ENCODE results near the gene PEX16. TPM values are rescaled to one million over a fixed set of nuclear protein-coding genes. Genes with fewer than 3 reads are reported as not detected.
A peak's percentile ranks its signal among the peaks of the same experiment; 100 is the strongest.

Gene PEX16
- total RNA-seq, 4 donors from 2014 or later, result 18.3 to 25.5 (median 22.1) TPM

DNA sequence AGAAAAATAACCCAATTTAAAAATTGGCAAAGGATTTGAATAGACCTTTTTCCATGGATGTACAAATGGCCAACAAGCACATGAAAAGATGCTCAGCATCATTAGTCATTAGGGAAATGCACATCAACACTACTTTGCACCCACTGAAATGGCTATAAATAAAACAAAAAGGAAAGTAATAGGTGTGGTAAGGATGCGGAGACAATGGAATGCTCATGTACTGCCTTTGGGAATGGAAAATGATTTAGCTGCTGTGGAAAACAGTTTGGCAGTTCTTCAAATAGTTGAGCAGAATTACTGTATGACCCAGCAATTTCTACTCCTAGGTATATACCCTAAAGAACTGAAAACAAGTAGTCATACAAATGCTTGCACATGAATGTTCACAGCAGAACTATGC is 42.2 kb upstream of the PEX16 start:
- H3K27ac ChIP-seq, result peak overlapping the region in 1 of 4 donors; percentile 0
- peaks cover 0 to 63% (median 0%) of the 10 kb centered on the region in 3 donors for H3K36me3 ChIP-seq
- TF ChIP-seq POLR2A (IDR thresholded peaks at IDR 0.05), result no peak
- TF ChIP-seq, protein P1, sequence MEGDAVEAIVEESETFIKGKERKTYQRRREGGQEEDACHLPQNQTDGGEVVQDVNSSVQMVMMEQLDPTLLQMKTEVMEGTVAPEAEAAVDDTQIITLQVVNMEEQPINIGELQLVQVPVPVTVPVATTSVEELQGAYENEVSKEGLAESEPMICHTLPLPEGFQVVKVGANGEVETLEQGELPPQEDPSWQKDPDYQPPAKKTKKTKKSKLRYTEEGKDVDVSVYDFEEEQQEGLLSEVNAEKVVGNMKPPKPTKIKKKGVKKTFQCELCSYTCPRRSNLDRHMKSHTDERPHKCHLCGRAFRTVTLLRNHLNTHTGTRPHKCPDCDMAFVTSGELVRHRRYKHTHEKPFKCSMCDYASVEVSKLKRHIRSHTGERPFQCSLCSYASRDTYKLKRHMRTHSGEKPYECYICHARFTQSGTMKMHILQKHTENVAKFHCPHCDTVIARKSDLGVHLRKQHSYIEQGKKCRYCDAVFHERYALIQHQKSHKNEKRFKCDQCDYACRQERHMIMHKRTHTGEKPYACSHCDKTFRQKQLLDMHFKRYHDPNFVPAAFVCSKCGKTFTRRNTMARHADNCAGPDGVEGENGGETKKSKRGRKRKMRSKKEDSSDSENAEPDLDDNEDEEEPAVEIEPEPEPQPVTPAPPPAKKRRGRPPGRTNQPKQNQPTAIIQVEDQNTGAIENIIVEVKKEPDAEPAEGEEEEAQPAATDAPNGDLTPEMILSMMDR (IDR thresholded peaks at IDR 0.05), result no peak
- H3K9me3 ChIP-seq, result no peaks in the 10 kb centered on the region
- WGBS, 2 donors, result 68 to 76% methylated on average over 1 of the region's 1 CpG
- no peaks in the 10 kb centered on the region for H3K27me3 ChIP-seq
- intact Hi-C loops (cut with DNase I), result no loop called here
- DNase-seq, result no peak
- peaks cover 0 to 5% (median 0%) of the 10 kb centered on the region in 3 donors for H3K4me1 ChIP-seq
- H3K4me3 ChIP-seq, result no peak overlapping the region

DNA sequence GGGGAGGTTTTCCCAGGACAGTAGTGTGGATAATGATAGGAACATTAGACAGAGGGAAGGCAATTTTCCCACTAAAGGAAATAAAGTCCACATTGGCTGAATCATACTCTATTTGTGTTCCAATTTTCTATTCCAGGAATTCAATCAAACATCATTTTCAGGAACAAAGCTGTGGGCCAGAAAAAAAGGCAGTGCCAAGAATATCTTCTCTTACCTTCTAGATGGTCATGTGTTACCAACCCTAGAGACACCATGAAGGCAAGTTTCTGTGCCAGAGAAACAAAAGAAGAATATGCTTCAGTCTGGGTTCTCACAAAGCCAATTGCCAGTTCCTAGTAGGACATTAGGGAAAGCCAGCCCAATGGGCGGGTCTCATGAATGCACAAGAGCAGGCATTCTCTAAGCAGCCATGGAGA is 32.3 kb upstream of the PEX16 start:
- peaks cover 25 to 97% (median 26%) of the 10 kb centered on the region in 3 donors for H3K36me3 ChIP-seq
- intact Hi-C loops (cut with DNase I), result no loop called here

DNA sequence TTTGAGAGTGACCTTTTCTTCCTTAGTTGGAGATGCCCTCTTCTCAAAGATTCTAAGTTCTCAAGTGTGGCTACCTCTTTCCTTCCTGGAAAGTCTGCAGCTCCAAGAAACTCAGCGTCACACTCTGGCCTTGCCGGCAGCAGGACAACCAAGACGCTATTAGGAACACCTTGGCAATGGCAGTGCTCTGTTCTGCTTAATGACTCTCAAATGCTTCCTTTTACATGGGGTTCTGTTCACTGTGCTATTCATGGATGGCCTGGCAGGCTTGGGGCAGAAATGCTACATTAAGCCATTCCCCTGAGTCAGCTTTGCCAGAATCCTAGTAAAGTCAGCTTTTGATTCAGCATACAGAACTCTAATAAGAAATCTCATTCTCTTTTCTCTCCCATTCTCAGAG is 30.7 kb upstream of the PEX16 start:
- intact Hi-C loops (cut with DNase I), result no loop called here
- Histone ChIP-seq H3K27ac (no peak overlapping the region), H3K4me1 (peaks cover 0 to 6% (median 0%) of the 10 kb centered on the region in 3 donors), H3K9me3 (no peaks in the 10 kb centered on the region), H3K4me3 (no peak overlapping the region), H3K27me3 (no peaks in the 10 kb centered on the region), H3K36me3 (peaks cover 26 to 99% (median 27%) of the 10 kb centered on the region in 3 donors)
- no peak for TF ChIP-seq POLR2A (IDR thresholded peaks at IDR 0.05)
- TF ChIP-seq, protein P1 (IDR thresholded peaks at IDR 0.05), result no peak
- WGBS, 2 donors, result 91 to 100% methylated on average over 3 of the region's 3 CpGs
- DNase-seq, result no peak

More for the DNA sequence above, 32.3 kb upstream of the PEX16 start:
- Histone ChIP-seq H3K27ac (no peak overlapping the region), H3K9me3 (no peaks in the 10 kb centered on the region), H3K4me1 (peaks cover 0 to 6% (median 0%) of the 10 kb centered on the region in 3 donors), H3K27me3 (no peaks in the 10 kb centered on the region), H3K4me3 (no peak overlapping the region)
- TF ChIP-seq, protein P1 (IDR thresholded peaks at IDR 0.05), result no peak
- no peak for TF ChIP-seq POLR2A (IDR thresholded peaks at IDR 0.05)
- DNase-seq, result no peak
- WGBS, 2 donors, result 83 to 100% methylated on average over 1 of the region's 1 CpG

DNA sequence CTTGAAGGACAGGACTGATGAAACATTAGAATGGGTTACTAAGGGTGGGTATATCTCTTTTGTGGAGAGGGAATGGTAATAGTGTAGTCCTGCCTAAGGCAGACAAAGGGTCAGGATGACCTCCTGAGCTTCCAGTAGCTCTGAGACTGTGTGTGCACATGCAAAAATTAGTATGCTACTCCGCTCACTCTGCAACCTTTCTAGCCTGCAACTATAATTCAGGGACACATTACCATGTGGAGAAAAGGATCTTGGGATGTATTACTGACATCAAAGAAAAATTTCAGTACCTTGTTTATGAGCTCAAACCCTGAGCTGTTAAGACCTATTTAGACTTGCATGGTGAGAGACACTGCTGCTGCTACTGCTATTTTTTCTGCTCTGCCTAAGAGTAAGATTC is 30.2 kb upstream of the PEX16 start:
- no peak for DNase-seq
- Histone ChIP-seq H3K36me3 (peaks cover 26 to 99% (median 27%) of the 10 kb centered on the region in 3 donors), H3K9me3 (no peaks in the 10 kb centered on the region), H3K4me1 (peaks cover 0 to 6% (median 0%) of the 10 kb centered on the region in 3 donors), H3K27me3 (no peaks in the 10 kb centered on the region), H3K4me3 (no peak overlapping the region), H3K27ac (no peak overlapping the region)
- no peak for TF ChIP-seq POLR2A (IDR thresholded peaks at IDR 0.05)
- TF ChIP-seq, protein P1 (IDR thresholded peaks at IDR 0.05), result no peak
- WGBS, 2 donors, result 75 to 100% methylated on average over 1 of the region's 1 CpG
- intact Hi-C loops (cut with DNase I), result no loop called here

DNA sequence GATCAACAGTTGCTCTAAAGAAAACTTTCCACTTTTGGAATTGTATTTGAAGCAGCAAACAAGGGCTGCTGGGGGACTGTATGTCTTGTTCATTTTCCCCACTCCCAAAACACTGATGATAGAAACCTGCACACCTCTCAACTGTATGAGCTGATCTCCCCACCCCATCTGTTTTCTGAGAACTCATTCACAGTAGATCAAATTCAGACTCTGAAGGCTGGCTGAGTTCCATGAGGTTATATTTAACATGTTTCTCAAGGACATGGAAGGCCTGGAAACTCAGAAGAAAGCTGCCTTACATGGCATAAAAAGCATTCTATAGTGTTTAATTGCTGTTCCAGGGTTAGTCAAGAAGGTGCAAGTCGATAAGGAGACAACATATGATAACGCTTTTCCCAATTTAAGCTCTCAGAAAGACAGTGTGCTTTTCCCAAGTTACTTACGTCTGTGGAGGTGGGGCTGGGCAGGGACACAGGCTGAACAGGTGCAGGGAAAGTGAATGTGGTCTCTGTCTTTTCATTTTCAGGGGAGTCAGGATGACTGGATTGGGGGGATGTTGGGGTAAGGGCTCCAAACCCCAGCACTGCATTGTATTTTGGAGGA is 27.8 kb upstream of the PEX16 start:
- Histone ChIP-seq H3K27me3 (no peaks in the 10 kb centered on the region), H3K27ac (no peak overlapping the region), H3K4me1 (peaks cover 0 to 6% (median 0%) of the 10 kb centered on the region in 3 donors), H3K9me3 (no peaks in the 10 kb centered on the region), H3K4me3 (no peak overlapping the region), H3K36me3 (peaks cover 23 to 99% (median 26%) of the 10 kb centered on the region in 3 donors)
- TF ChIP-seq, protein P1 (IDR thresholded peaks at IDR 0.05), result no peak
- TF ChIP-seq POLR2A (IDR thresholded peaks at IDR 0.05), result no peak
- DNase-seq, result no peak
- 82 to 88% methylated on average over 3 of the region's 3 CpGs for WGBS, 2 donors
- intact Hi-C loops (cut with DNase I), result no loop called here

Data from esophagus squamous epithelium (tissue), 5 donors.